Left kidney (tissue), 2 donors: ENCODE data around the gene TOMM40. TPM values are rescaled to one million over a fixed set of nuclear protein-coding genes. Genes with fewer than 3 reads are reported as not detected.
"Not testable (repeated sequence)": the region's sequence is repeated elsewhere in the genome, so short reads cannot be mapped to it uniquely, and the experiment has no call there.

ENCODE experiments used
- DNase-seq: peaks from one replicate; pipeline ENCODE4 v3.0.0-alpha.2; 2013
- polyA plus RNA-seq: library from polyadenylated mRNA; unstranded; fragments of 120-200 nt; gene quantifications from one replicate; pipeline ENCODE4 v1.2.1, GENCODE V29; 2013; ENCODE audit not compliant: insufficient read length

The TOMM40 gene
- polyA plus RNA-seq, 1 donor: 43.3 TPM

GRCh38 chr19:44867578-44867977, 23.5 kb upstream of the TOMM40 start:
- DNase-seq: no peak

DNA sequence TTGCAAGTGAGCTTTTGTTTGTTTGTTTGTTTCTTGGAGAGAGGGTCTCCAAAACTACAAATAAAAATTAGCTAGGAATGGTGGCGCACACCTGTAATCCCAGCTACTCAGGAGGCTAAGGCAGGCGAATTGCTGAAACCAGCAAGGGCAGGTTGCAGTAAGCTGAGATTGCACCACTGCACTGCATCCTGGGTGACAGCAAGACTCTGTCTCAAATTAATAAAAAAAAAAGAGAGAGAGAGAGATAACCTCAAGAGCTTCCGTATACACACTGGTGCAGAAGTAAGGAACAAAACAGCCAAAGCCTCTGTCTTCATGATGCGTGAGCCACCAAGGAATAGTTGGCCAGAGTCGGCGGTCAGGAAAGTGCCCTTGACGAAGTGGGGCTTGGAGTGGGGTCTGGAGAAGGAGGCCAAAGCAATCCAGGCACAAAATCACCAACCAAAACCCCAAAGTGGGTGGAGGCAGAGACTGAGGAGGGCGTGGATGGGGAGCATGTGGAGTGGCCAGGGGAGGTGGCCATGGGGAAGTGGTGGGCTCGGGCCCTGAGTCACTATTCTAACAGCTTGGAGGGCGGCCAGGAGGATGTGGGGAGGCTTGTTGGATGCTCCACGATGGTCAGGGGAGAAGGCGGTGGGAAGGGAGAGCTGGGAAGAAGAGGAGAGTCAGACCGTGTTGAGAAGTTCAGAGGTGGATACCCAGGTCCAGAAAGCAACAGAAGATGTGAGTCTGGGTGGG, 21.2 kb upstream of the TOMM40 start:
- DNase-seq: no peak

DNA sequence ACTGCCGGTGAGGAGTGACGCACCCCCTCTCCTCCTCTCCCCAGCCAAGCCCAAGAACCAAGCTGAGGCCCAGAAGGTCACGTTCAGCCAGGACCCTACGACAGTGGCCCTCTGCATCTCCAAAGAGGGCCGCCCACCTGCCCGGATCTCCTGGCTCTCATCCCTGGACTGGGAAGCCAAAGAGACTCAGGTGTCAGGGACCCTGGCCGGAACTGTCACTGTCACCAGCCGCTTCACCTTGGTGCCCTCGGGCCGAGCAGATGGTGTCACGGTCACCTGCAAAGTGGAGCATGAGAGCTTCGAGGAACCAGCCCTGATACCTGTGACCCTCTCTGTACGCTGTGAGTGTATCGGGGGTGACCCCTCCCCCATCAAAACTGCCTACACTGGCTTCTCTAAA, 19.2 kb upstream of the TOMM40 start:
- DNase-seq: no peak

DNA sequence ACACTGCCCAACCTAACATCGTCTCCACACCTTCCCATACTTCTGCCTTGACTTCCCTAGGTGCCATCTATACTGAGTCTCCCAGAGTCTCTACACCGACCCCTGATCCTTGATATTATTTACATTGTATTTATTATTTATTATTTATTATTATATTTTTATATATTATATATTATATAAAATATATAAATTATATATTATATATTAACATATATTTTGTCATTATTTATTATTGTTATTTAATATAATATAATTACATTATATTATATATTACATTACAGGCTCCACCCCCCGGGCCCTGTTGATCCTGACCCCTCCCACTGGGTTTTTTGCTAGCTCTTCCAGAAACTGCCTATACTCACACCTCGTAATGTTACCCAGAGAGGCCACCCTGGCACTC, 18.4 kb upstream of the TOMM40 start:
- no peak for DNase-seq

- no peak for DNase-seq
Measured at GRCh38 chr19:44874317-44874716, 16.7 kb upstream of the TOMM40 start.

- DNase-seq: no peak
Measured at GRCh38 chr19:44875666-44876451, 15.2 kb upstream of the TOMM40 start.

GRCh38 chr19:44876930-44877535, 14.0 kb upstream of the TOMM40 start:
- DNase-seq: no peak

DNA sequence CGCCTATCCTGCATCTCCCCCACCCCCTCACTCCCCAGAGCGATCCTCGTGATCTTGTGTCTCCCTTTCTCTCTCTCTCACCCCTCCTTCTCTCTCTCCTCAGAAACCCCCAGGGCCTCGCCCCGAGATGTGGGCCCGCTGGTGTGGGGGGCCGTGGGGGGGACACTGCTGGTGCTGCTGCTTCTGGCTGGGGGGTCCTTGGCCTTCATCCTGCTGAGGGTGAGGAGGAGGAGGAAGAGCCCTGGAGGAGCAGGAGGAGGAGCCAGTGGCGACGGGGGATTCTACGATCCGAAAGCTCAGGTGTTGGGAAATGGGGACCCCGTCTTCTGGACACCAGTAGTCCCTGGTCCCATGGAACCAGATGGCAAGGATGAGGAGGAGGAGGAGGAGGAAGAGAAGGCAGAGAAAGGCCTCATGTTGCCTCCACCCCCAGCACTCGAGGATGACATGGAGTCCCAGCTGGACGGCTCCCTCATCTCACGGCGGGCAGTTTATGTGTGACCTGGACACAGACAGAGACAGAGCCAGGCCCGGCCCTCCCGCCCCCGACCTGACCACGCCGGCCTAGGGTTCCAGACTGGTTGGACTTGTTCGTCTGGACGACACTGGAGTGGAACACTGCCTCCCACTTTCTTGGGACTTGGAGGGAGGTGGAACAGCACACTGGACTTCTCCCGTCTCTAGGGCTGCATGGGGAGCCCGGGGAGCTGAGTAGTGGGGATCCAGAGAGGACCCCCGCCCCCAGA, 12.8 kb upstream of the TOMM40 start:
- DNase-seq: no peak

DNA sequence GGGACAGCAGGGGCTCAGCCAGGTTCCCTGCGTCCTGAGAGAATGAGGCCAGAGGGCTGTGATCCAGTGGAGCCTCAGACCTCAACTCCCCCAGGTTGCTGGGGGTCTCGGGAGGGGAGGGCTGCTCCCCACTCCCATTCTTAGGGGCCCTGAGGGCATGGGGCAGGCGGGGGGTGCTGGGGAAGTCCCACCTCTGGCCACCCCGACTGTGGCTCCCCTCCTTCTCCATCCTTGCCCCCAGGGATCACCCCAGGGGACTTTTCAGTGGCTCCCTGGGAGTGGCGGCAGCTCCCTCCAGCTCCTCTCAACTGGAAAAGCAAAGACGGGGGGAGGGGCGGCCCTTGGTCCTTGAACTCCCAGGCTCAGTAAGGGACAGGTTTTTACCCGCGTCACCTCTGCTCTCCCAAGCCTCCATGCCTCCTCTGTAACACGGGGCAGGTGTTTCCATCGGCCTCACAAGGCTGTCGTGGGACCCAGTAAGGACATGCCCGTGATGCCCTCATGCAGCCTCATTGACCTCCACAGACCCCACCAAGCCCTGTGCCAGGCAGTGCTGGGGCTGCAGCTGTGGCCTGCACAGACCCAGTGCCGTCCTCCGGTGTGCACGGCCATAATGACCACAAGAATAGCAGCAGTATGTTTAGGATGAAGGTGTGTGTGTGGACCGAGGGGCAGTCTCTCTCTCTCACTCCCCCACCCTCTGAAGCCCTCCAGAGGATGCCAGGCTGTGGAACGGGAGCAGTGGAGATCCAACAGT, 11.6 kb upstream of the TOMM40 start:
- no peak for DNase-seq

DNA sequence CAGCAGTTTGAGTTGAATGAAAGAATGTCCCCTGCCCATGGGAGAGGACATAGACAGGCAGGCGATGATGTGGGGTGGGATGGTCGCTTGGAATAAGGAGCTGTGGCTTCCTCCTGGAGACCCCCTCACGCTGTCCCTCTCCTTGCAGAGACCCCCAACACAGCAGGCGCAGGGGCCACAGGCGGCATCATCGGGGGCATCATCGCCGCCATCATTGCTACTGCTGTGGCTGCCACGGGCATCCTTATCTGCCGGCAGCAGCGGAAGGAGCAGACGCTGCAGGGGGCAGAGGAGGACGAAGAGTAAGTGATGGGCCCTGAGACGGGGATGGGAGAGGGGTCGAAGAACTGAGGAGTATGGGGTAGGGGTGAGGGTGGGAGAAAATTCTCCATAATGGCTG, 9.0 kb upstream of the TOMM40 start:
- DNase-seq: no peak

DNA sequence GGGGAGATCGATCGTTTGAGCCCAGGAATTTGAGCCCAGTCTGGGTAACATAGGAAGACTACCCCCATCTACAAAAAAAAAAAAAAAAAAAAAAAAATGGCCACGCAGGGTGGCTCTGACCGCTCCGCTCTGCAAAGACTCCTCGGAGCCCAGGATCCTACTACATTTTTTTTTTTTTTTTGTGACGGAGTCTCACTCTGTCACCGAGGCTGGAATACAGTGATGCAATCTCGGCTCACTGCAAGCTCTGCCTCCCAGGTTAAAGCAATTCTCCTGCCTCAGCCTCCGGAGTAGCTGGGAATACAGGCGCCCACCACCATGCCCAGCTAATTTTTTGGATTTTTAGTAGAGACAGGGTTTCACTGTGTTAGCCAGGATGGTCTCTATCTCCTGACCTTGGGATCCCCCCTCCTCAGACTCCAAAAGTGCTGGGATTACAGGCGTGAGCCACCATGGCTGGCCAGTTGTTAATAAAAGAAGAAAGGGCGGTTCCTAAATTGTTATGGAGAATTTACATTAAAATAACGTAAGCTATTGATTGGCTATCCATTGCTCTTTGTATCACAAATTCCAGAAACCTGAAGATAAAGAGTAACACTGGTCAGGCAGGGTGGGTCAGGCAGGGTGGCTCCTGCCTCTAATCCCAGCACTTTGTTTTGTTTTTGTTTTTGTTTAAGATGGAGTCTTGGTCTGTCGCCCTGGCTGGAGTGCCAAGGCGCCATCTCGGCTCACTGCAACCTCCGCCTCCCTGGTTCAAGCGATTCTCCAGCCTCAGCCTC, 8.2 kb upstream of the TOMM40 start:
- not testable (repeated sequence) for DNase-seq

DNA sequence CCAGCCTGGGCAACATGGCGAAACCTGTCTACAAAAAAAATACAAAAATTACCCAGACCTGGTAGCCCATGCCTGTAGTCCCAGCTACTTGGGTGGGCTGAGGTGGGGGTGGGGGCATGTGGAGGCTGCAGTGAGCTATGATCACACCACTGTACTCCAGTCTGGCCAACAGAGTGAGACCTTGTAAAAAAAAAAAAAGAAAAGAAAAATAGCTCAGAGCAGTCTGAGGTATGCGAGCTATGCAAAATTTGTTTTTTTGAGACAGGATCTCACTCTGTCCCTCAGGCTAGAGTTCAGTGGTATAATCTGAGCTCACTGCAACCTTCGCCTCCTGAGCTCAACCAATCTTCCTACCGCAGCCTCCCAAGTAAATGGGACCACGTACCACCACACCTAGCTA, 7.1 kb upstream of the TOMM40 start:
- DNase-seq: no peak

- no peak for DNase-seq
Measured at GRCh38 chr19:44884566-44884965, 6.5 kb upstream of the TOMM40 start.

DNA sequence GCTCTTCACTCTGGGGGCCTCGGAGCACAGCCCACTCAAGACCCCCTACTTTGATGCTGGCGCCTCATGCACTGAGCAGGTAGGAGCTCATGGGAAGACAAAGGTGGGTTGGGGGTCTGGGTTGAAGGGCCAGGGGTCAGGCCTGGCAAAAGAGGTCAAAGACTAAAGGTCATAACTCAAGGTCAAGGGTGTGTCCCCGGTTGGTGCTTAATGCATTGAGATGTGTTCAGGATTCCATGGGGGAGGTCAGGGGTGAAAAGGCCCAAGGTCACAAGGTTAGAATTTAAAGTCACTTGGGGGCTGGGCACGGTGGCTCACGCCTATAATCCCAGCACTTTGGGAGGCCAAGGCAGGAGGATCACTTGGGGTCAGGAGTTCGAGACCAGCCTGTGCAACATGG, 4.9 kb upstream of the TOMM40 start:
- no peak for DNase-seq

DNA sequence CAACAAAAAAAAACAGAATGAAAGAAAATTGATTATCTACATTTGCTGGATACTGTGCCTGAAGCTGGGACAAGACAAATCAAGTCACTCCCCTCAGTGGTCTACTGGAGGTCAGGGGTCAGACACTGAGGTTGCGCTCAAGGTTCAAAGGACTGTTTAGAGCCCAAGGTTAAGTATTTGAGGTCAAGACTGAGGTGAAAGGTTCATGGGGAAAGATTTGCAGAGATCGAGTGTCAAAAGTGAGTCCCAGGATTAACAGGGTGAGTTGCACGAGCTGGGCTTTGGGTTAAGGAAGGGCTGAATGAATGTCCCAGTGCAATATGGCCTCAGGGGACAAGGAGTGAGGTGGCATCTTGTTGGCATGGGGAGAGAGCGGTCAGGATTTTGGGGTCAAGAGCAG, 3.4 kb upstream of the TOMM40 start:
- no peak for DNase-seq

DNA sequence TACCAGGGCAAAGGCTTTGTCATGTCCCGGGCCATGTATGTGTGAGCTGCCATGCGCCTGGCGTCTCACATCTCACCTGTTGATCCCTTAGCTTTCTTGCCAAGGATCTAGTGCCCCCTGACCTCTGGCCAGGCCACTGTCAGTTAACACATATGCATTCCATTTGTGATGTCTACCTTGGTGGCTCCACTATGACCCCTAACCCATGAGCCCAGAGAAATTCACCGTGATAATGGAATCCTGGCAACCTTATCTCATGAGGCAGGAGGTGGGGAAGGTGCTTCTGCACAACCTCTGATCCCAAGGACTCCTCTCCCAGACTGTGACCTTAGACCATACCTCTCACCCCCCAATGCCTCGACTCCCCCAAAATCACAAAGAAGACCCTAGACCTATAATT, 2.7 kb upstream of the TOMM40 start:
- DNase-seq: not testable (repeated sequence)

DNA sequence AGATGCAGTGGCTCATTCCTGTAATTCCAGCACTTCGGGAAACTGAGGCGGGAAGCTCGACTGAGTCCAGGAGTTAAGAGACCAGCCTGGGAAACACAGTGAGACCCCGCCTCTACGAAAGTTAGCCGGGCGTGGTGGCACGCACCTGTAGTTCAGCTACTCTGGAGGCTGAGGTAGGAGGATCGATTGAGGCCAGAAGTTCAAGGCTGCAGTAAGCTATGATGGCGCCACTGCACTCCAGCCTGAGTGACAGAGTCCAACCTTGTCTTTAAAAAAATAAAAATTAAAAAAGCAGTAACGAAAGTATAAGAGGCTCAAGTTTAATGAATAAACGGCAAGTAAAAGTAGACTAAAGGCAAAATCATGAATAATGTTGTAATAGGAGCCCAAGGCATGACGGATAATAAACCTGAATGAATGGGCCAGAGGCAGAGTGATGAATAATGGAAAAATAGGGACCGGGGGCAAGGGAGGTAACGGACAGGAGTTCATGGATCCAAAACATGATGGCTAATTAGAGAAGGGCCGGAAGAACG, 1.2 kb upstream of the TOMM40 start:
- no peak for DNase-seq

DNA sequence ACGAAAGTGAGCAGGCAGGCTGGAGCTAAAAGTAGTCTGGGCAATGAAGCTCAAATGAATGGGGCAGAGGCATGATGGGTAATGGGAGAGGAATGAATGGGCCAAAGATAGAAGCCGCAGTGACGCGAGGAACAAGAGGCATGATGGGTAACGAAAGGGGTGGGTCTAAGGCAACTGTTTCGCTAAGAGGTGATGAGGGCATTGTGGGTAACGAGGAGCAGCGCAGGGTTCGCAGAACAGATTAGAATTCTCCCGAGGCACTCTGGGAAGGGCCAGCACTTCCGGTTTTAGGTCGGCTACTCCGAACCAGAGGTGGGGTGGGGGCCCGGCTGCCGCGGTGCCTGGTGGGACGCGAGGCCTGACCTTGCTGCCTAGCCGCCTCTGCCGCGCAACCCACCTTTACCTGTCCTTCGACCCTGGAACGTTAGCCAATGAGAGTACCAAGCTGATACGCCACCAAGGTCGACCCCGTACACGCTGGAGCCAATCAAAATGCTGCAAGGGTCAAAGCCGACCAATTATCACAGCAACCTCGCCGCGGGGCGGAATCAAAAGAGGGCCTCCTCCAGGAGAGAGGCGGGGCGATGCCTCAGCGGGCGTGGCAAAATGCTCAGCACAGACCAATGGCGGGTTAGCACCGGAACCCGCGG, 563 bp upstream of the TOMM40 start:
- DNase-seq: no peak

- DNase-seq: no peak
Measured at GRCh38 chr19:44892932-44893331, 1.9 kb downstream of the TOMM40 start.
